Activated T-cell treated with anti-CD3 and anti-CD28 coated beads for 4 hours (primary cell): ENCODE measurements around the gene RNU6-9.
A peak's percentile ranks its signal among the peaks of the same experiment; 100 is the strongest.

Experiments
- DNase-seq: peaks from one replicate; pipeline ENCODE4 v3.0.0-alpha.2; 2020

The RNU6-9 gene

GRCh38 chr19:919199-920050 is 26.1 kb downstream of the RNU6-9 start:
- DNase-seq, result no peak

- DNase-seq, result peak; percentile 49
Observed at GRCh38 chr19:920051-920864, 27.0 kb downstream of the RNU6-9 start.

DNA sequence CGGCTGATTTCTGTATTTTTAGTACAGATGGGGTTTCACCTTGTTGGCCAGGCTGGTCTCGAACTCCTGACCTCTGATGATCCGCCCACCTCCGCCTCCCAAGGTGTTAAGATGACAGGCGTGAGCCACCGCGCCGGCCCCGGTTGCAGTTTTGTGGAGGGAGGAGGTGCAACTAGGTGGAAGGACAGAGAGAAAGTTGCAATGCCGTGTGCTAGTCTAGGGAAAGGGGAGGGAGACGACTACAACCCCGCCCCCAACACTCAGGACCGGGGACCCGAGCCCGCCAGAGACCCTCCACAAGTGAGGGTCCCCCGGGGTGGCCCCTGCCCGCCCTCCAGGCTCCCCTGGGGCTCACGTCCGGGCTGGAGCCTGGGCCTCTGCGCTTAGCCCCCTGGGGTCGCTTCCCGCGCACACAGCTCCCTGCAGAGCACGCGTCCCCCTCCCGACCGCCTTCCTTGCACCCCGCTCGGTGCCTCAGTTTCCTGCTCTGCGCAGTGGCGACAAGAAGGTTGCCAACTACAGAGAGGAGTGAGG is 31.3 kb downstream of the RNU6-9 start:
- DNase-seq, result no peak

DNA sequence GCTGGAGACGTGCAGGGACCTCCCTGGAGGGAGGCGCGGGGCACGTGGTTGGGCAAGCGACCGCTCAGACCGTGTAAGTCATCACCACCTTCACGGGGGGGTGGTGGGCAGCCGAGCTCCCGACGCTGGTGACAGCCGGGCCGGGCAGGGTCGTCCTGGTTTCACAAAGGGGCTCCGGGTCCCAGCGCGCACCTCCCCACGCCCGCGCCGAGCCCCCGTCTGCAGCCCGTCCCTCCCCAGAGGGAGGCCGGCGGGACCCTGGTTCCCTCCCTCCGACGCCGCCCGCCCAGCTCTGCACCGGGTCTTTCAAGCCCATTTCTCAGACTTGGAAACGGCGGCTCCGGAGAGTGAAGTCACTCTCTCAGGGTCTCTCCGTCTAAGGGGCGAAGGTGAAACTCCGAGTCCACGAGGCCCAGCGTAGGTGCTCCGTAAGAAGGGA is 31.8 kb downstream of the RNU6-9 start:
- no peak for DNase-seq

GRCh38 chr19:925526-926322 is 32.4 kb downstream of the RNU6-9 start, which contains the start of gene ARID3A:
TSS of gene ARID3A (plus strand) at chr19:926035. CDS start at chr19:929529, 3,494 bp downstream.
- peak; percentile 55 for DNase-seq

DNA sequence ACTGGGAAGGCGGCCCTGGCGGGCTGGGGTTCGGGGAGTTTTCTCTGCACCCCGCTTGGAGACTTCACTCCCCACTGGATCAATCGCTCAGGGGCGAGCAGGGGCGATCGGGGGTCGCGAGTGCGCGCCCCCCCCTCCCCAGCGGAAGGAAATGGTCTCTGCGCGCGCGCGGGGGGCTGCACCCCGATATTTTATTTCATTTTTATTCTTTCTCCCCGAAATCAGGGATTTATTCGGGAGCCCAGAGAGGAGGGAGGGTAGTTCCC is 33.0 kb downstream of the RNU6-9 start:
- DNase-seq, result no peak

- no peak for DNase-seq
Observed at GRCh38 chr19:926589-927350, 33.5 kb downstream of the RNU6-9 start.

DNA sequence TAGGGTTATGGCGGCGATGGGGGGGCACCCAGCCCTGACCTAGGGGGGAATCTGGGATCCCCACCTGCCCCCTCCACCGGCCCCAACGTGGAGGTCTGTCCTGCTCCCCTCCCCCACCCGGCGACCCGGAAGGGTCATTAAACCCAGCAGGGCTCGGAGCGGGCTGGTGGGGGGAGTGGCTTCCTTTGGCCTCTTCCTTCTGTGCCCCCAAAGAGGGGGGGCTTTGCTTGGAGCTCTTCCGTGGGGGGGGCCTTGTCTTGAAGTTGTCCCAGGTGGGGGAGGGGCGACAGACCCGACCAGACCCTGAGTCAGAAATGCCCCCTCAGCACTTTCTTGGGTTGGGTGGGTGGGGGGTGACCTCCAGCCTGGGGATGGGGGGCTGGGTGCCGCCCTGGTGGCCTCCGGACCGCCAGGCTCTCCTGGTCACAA is 34.1 kb downstream of the RNU6-9 start:
- no peak for DNase-seq

- no peak for DNase-seq
Observed at GRCh38 chr19:927780-928401, 34.6 kb downstream of the RNU6-9 start.

- DNase-seq, result no peak
Observed at GRCh38 chr19:928471-929202, 35.4 kb downstream of the RNU6-9 start.

DNA sequence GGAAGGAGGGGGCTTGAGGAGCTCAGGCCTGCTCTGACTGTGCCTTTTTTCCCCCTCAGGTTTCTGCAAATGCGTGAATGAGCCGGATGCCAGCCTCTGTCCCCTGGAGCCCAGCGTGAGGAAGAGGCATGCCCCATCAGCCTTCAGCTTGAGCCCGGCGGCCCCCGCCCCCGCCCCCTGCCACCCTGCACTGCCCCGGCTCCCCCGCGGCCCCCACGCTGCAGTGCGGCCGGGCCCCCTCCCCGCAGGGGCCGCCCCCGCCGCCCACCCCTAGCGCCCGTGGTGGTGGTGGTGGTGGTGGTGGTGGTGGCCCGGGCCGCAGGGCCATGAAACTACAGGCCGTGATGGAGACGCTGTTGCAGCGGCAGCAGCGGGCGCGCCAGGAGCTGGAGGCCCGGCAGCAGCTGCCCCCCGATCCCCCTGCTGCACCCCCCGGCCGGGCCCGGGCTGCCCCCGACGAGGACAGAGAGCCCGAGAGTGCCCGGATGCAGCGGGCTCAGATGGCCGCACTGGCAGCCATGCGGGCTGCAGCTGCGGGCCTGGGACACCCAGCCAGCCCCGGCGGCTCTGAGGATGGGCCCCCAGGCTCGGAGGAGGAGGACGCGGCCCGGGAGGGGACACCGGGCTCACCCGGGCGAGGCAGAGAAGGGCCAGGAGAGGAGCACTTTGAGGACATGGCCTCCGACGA is 36.1 kb downstream of the RNU6-9 start:
- no peak for DNase-seq

- DNase-seq, result no peak
Observed at GRCh38 chr19:929891-930258, 36.6 kb downstream of the RNU6-9 start.

DNA sequence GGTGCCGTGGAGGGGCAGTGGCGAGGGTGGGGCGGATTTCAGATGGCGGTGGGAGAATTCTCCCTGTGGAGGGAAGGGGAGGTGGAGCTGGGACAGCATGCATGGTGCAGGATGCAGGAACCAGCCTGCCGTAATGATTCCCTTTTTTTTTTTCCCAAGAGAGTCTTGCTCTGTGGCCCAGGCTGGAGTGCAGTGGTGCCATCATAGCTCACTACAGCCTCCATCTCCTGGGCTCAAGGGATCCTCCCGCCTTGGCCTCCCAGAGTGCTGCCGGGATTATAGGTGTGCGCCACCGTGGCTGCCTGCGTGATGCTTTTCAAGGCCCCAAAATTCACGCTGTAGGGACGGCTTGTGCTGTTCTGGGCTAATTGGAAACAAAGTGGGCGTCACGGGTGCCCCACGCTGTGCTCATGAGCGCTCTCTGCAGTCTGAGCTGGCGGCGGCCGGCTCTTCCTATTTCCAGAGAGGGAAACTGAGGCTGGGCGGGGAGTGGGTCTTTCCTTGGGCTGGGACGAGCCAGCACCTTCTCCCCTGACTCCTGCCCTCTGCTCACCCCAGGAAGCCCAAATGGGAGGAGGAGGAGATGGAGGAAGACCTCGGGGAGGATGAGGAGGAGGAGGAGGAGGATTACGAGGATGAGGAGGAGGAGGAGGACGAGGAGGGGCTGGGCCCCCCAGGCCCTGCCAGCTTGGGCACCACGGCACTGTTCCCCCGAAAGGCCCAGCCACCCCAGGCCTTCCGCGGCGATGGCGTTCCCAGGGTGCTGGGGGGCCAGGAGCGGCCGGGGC is 38.8 kb downstream of the RNU6-9 start:
- DNase-seq, result no peak

GRCh38 chr19:932648-933552 is 39.6 kb downstream of the RNU6-9 start:
- DNase-seq, result no peak

- no peak for DNase-seq
Observed at GRCh38 chr19:933553-933882, 40.2 kb downstream of the RNU6-9 start.

DNA sequence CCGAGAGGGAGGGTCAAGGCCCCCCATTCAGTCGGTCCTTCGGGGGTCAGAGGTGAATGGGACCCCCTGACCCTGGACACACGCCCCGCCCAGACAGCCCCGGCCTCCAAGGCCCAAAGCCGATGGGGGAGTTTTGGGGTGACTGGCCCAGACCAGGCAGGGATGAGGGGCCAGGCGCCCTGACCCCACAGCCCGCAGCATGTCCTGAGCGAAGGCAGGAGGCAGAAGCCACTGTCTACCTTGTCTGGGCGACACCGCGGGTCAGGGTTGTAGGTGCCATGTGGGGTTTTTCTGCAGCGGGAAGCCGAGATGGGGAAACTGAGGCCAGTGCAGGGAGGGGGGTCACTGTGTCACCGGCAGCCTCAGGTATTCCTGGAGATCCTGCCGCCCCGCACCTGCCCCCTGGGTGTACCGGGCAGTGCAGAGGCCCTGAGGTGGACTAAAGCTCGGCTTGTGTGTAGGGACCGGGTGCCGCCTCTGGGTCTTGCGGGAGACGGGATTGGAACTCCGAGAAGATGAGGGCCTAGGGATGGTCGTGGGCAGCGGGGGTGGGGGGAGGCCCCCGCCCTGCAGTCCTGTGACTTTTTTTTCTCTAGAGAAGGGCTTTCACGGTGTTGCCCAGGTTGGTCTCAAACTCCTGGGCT is 41.0 kb downstream of the RNU6-9 start:
- no peak for DNase-seq

DNA sequence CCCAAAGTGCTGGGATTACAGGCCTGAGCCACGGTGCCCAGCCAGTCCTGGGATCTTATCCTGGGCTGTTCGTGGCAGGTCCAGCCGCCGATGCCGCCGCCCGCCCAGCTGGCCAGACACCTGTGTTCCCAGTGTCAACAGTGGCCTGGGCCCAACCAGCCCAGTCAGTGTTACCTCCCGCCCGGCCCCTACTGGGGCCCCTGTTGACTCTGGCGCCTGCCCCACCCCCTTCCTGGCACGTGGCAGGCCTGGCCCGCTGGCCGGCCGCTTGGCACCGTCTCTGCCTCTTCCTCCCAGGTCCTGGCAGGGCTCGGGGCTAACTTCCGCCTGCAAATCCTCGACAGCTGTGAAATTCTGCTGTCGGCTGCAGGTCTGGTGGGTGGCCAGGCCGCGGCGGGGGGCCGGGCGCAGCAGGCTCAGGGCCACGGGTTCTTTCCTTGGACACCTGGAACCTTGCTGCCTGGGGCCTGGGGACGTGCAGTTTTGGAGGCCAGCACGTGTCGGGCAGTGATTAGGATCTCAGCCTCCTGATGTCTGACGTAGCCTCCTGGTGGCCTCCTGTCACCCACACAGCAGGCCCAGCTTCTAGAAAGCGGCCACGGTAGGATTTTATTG is 41.7 kb downstream of the RNU6-9 start:
- no peak for DNase-seq

GRCh38 chr19:936175-936546 is 42.9 kb downstream of the RNU6-9 start:
- DNase-seq, result no peak
